Measurements from ENCODE around the gene DNAH10.

The DNAH10 gene

GRCh38 chr12:123976227-123976826 is 214.2 kb downstream of the DNAH10 start:
- no peak for DNase-seq

DNA sequence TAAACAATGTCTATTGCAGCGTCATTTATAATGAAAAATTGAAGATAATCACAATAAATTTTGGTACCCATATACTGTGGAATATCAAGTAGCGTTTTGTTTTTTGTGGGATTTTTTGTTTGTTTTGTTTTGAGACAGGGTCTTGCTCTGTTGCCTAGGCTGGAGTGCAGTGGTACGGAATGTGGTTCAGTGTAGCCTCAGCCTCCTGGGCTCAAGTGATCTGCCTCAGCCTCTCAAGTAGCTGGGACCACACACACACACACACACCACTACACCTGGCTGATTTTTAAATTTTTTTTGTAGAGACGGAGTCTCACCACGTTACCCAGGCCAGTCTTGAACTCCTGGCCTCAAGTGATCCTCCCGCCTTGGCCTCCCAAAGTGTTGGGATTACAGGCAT is 217.5 kb downstream of the DNAH10 start:
- no peak for DNase-seq

- no peak for DNase-seq
These were observed 220.2 kb downstream of the DNAH10 start for GRCh38 chr12:123982269-123982668.

- DNase-seq = peak in 1 of 2 donors; percentile 22
These were observed 221.9 kb downstream of the DNAH10 start for GRCh38 chr12:123983822-123984485.

DNA sequence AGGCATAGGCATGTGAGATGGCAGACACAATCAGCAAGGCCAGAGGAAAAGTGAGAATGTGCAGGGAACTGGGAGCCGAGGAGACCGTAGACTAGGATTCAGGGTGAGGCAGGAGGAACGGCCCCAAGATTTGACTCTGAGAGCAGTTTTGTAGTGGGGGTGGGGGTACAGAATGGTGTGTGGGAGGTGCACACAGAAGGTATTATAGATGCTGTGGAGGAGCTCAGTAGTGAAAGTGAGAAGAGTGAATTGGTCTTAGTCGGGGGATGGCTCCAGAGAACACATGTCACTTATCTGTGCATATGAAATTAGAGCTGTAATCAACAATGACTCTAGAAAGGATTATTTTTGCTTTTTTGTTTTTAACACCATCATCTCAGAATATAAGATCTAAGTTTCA is 222.8 kb downstream of the DNAH10 start:
- no peak for DNase-seq
